ENCODE measurements around the gene FBXL17. TPM values are rescaled to one million over a fixed set of nuclear protein-coding genes. Genes with fewer than 3 reads are reported as not detected.

FBXL17 gene
- total and polyA plus RNA-seq, 2 of the 13 experiments (the other 11 are each of a cell fraction or from before 2014, with no cell fraction given) = 3.0 to 7.9 TPM

GRCh38 chr5:108381954-108382783 is at the start of gene FBXL17 (continued):
- TF ChIP-seq TOPORS (CRISPR knock-in tag; IDR thresholded peaks at IDR 0.05) (peak; percentile 90), ZBTB37 (CRISPR knock-in tag; IDR thresholded peaks at IDR 0.05) (0 out of 2 replicates have a peak, but pooled peaks have one; percentile 62), BORCS8-MEF2B (CRISPR knock-in tag; IDR thresholded peaks at IDR 0.05) (peak; percentile 97), BRCA1 (CRISPR knock-in tag; IDR thresholded peaks at IDR 0.05) (peak; percentile 95), SMARCC2 (IDR thresholded peaks at IDR 0.05) (no peak), ZNF251 (CRISPR knock-in tag; IDR thresholded peaks at IDR 0.05) (peak; percentile 89; the same call in 1 of the 2 replicates), ZNF30 (CRISPR knock-in tag; IDR thresholded peaks at IDR 0.05) (no peak), FOXA3 (CRISPR knock-in tag; IDR thresholded peaks at IDR 0.05) (peak; percentile 45), SCMH1 (CRISPR knock-in tag; IDR thresholded peaks at IDR 0.05; ENCODE audit: borderline replicate concordance) (no peak), MAFG (CRISPR knock-in tag; IDR thresholded peaks at IDR 0.05) (no peak), ZNF740 (CRISPR knock-in tag; IDR thresholded peaks at IDR 0.05) (0 out of 2 replicates have a peak, but pooled peaks have one; percentile 29), CEBPB (IDR thresholded peaks at IDR 0.05; ENCODE audit: borderline replicate concordance, low read depth, low read length) (no peak), TBX2 (CRISPR knock-in tag; IDR thresholded peaks at IDR 0.05; ENCODE audit: borderline replicate concordance) (peak; percentile 77), ZBTB4 (CRISPR knock-in tag; IDR thresholded peaks at IDR 0.05; ENCODE audit: borderline replicate concordance) (peak; percentile 73; the same call in 1 of the 2 replicates), STAT5B (CRISPR knock-in tag; IDR thresholded peaks at IDR 0.05) (peak; percentile 72; the same call in 1 of the 2 replicates), ZNF225 (CRISPR knock-in tag; IDR thresholded peaks at IDR 0.05) (peak; percentile 68; the same call in 1 of the 2 replicates), TFDP1 (CRISPR knock-in tag; IDR thresholded peaks at IDR 0.05; ENCODE audit: borderline replicate concordance) (peak; percentile 94), ZNF256 (CRISPR knock-in tag; conservative IDR thresholded peaks at IDR 0.05) (peak; percentile 69; the same call in 1 of the 2 replicates), MAX (IDR thresholded peaks at IDR 0.05) (peak; percentile 97), MYPOP (CRISPR knock-in tag; IDR thresholded peaks at IDR 0.05) (0 out of 2 replicates have a peak, but pooled peaks have one; percentile 80), NFE2 (CRISPR knock-in tag; IDR thresholded peaks at IDR 0.05) (no peak), SP4 (CRISPR knock-in tag; IDR thresholded peaks at IDR 0.05) (peak; percentile 72; the same call in 1 of the 2 replicates)
